Central memory CD4-positive, alpha-beta T cell (primary cell): ENCODE data around the gene DMBX1.

Source experiments
- DNase-seq: peaks from one replicate; pipeline ENCODE4 v3.0.0; 2022

The DMBX1 gene

DNA sequence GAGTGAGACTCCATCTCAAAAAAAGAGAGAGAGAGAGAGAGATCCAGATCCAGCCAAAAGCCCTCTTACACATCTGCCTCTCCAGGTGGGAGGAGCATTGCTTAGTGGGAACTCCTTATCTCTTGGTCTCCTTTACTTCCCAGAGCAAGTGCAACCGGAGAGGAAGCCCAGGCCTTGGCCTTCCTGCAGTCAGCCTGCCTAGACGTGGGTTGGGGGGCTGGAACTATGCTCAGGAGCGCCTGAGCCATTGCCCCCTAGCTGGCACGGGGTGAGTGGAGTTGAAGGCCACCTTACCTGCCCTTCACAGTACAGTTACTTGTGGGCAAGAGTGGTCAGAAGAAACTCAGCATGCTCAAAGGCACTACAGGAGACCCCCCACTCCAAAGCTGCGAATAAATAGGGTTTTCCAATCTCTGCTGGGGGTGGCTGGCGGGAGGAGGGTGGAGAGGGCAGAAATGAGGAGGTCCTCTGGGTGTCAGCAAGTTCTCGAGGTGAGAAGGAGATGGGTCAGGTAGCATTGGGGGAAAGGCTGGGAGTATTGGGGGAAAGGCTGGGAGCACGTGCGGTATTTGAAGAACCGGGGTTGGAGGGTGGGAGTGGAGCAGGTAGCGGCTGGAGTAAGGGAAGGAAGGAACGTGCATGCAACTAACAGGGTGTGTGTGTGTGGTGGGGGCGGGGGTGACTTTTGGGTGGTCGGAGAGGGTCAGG lies 4.7 kb upstream of the DMBX1 start:
- DNase-seq: no peak

DNA sequence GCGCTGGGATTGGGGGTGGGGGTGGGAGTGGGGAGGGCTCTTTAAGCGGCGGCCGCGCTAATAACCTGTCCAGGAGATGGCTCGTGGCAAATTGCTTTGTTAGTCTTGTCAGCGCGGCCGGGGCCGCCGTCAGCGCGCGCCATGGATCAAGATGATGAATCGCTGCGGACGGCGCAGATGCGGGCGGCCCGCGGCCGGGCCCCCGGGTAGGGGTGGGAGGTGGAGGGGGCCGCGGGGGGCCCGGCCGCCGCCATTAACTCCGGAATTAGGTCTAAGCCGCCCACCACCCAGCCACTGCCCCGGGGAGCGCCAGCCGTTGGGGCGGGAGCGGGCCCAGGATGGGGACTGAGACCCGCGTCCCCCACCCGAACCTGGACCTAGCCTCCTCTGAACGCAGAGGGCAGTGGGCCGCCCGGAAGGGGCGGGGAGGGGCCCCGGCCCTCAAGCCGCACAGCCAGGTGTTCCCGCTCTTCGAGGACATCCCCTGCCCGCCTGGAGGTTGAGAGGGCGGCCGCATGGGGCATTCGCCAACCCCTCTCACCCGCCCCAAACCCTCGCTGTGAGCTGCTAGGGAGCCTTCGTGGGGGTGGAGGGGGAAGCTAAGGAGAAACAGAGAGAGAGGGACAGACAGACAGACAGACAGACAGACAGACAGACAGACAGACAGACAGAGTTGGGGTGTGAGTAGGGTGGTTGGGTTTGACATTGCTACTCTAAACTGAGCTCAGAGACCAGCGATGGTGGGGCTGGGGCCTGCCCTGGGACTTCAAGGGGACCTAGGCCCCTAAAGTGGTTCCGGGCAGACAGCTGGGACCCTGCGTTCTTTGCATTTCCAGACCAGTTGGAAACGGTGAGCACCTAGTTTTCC lies 3.8 kb upstream of the DMBX1 start:
- DNase-seq: no peak

DNA sequence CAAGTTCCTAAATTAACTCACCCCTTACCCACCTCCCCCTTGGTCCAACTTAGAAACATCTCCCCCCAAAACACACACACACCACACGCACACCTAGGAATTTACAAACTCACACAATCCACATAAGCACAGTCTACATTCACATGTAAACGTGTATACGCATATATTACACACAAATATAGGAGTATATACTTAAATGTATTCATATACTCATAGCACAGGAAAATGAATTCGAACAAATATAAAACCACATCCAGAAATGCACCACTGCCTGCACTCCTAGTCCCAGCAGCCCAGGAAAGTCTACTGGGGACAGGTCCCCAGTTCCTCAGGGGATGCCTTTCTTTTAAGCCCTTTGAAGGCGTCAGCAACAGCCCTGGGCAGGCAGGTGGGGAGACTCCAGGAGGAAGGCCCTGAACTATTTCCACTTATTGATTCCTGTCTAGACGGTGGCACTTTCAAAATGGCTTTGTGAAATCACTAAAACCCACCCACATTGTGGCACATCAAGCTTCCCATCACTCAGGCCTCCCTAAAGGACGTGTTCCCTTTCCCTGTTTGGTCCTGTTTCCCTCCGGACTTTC lies 3.1 kb upstream of the DMBX1 start:
- DNase-seq: no peak

DNA sequence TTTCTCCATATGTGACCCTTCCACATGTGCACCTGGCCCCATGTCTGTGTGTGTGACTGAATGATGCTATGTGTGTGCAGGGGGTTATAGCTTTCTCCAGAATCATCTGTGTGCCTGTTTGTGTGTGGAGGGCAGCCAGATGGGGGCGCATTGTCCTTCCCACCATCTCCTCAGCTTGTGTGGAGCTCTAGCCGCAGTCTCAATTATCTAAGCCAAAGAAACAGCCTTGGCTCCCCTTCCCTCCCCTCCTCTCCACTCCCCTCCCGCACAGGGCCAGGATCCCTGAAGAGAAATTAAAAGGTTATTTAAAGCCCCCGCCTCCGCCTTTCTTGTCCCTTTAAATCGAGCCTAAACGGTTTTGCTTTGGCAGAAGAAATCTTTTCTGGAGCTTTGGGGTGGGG lies 1.8 kb upstream of the DMBX1 start:
- no peak for DNase-seq

DNA sequence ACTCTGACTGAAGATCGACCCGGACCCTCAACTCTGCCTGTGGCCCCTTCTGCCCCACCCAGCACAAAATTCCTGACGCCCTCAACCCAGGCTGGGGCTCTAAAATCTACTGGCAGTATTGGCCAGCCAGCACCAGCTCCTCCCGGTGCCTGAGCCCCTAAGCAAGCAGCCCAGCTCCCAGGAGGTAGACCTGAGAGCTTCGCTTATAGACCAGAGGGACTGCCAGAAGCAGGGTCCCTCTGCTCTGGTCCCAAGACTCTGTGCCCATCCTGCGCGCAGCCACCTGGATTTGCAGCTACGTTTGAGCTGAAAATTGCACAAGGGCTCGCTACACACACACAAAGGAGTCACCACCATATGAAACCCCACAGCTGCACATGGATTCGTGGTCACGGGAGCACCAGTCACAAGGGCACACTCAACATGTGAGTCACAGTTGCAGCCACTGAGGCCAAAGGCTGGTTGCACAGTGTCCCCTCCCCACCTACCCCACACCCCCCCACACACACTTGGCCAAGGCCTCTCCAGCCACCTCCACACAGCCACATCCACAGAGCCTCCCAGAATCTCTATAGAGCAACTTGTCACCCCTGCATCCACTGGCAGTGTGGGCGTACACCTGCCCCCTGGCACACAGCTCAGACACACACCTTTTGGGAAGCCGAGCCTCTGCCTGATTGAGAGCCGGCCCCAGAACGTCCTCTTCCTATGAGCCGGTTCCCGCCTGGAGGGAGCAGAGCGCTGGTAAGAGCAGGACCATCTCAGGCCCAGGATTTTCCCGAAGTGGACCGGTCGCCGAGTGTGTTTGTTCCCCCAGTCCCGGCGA lies 1.1 kb upstream of the DMBX1 start:
- DNase-seq: no peak

DNA sequence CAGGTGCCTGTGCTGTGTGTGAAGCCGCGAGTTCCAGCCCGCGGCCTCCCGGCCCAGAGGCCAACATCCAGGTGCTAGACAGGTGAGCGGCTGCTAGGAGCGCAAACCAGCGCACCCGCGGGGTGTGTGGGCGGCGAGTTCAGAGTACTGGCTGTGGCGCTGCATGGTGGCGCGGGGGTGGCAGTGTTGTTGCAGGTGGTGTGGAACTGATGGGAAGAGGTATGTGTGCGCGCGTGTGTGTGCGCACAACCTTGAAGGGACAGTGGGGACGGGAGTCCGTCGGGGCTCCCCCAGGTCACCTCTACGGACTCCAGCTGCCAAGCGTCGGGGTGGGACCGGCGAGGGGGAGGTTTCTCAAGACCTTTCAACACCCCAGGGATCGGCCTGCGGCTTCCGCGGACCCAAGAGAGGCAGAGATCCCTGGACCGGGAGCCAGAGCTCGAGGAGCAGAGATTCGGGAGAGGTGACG lies 433 bp upstream of the DMBX1 start:
- DNase-seq: no peak

DNA sequence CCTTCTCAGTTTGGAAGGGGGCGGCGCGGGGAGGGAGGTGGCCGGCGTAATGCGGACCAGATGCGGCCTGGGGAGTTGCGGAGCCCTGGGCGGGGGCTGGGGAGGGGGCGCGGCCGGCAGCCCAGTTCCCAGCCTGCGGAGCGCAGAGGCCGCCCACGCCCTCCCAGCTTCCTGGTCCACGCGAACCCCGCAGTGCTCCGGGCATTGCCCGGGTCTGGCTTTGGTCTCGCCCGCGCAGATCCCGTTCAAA lies 695 bp downstream of the DMBX1 start:
- no peak for DNase-seq

DNA sequence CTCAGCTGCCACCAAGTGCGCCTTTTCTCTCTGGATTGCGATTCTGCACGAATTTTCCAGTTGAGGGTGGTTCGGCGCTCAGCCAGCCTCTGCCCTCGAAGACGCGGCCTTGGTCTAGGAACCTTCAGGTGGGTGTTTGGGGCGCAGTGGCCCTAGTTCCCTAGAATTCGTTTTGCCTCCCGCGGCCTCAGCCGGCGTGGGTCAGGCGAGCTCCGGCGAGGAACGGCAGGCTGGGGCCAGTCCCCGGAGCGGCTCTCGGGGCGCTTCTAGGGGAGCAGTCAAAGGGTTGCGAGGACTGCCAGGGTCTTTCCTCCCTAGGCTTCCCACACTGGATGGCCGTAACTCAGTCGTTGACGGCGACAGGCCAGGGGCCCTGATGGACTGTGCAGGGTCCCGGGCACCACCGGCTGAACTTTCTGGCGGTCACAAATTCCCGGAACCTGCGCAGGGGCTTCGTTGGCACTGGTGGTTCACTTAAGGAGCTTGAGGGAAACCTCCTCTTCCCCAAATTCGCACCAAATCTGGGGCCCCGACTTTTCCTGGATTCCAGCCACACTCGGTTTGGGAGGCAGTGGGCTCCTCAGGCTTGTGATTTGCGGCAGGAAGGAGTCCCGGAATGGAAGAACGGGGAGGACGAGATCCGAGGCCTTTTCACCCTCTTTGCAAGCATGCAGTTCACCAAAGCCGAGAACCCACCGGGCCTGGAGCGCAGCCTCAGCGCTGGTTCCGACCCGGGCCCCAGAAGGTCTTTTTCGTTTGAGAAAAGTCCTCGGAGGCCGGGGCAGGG lies 1.2 kb downstream of the DMBX1 start:
- DNase-seq: no peak

DNA sequence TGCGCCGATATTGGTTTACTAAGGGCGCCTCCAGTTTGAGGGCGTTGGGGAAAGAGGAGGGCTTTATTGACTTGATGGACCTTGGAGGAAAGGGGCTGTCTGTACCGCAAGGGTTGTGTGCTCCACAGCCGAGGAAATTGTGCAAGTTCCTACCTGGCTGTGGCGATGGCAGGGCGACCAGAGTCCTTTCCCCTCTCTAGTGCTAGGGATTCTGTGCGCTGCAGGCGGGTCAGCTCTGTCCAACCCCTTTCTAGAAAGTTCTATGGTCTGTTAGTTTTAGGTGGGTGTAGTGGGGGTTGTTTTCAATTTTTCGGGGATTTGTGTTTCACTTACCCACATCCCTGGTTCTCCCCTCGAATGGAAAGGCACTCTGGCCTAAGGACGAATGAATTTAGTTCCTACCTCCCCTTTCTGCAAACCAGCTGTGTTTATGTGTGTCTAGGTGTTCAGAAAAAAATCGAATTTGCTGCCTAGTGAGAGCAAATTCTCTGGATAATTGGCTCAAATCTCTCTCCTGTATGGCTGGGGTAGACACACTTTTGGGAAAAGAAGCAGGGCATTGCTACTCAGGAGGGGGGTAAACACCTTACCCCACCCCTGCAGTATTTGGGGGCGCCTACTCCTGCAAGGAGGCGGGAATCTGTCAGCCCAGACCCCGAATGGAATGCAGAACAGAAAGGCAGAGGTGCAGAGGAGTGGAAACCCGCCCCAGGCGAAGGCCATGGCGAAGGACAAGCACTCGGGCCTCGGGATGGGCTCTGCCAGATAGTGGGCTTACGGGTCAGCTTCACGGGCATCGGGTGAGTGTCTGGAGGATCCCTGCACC lies 2.0 kb downstream of the DMBX1 start:
- no peak for DNase-seq

DNA sequence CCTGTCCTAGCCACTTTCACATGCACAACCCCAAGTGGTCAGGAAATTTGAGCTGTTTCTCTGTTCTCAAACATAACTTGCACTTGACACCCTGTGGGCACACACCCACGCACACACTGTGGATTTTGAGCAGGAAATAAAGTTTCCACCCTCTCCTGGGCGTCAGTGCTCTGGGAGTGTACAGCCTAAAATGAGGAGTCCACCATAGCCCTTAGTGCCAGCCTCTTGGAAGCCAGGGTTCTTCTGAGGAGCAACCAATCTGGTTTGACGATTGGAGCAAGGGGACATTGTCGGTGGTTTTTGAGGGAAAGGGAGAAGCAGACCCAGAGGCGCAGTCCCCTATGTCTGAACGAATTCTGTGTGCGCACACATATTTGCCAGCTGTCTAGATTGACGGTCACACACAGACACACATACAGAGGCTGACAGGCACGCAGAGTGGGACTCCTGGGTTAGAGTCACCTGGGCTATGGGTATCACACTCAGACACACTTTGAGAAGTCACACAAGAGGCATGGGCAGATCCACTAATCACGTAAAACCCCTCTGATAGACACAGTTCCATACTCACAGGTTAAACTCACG lies 2.7 kb downstream of the DMBX1 start:
- no peak for DNase-seq

DNA sequence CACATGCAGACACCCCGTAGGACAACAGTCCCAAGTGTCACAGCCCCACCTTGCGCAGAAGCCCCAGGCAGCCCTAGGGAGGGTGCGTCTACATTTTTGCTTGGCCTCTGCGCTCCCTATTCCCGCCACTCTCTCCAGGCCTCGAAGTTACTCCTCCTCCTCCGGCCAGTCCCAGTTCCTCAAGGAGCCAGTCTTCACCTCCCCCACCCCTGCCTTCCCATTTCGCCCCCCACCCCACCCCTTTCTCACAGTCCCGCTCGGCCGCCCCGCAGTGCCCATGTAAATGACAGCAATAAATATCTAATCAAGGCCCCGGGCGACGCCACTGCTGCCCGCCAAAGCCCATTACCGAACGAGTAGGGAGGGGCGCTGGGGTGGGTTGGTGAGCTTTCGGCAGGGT lies 3.2 kb downstream of the DMBX1 start:
- DNase-seq: no peak

DNA sequence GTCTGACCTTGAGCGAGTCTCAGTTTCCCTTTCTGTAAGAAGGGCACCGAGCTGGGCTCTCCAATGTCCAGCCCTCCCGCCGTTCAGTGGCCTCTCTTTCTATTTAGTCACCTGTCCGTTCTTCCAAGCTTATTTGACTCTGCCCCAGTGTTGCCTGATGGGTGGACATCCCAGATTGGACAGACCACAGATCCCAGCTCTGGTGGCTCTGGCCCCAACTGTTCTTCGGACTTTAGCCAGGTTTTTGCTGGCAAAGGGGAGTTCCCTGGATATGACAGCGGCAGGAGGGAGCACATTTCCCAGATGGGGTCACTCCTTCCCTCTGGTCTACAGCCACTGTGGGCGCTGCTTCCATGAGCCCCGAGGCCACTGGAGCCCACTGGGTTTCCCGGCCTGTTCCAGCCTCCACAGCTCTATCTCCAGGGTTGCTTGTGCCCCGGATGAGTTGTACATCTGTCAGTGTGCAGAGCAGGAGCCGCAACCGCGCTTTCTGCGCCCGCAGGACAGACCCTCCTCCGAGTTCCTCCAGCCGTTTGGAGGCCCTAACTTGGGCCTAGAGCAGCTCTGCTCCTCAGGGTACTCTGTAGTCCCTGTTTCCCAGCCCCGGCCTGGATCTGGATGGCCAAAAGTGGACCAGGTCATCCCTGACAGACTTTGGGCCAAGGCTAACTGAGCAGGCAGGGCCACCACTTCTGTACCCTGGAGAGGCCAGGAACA lies 3.8 kb downstream of the DMBX1 start:
- DNase-seq: no peak

DNA sequence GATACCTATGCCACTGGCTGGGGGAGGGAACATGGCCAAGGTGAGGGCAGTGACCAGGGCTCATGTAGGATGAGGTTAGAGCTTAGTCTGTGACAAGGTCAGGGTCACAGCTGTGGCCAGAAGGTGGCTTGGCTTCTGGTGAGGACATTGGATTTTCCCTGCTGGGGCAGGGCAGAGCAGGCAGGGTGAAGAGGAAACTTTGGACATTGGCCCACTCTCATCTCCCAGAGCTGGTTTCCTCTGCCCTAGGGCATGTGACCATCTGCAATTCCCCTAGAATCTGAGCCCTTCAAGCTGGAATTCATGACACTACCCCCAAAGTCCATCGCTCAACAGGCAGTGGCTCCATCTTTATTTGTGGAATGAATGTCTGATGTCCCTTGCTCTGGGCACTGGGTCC lies 5.3 kb downstream of the DMBX1 start:
- no peak for DNase-seq

DNA sequence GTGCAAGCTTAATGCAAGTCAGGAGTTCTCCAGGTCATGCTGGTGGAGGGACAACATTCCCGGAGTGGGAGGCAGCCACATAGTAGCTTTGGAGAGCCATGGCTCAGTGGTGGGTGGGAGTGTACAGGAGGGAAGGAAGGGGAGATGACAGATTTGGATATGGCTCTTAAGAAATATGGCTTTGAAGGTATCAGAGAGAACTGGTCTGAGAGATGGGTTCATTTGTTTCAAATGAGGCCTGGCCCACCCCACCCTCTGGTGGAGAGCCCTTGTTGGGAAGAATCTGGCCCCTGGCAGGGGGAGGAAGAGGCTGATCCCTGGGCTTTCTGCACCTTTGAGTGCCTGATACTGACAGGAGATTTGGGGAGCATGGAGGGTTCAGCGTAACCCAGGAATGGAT lies 6.1 kb downstream of the DMBX1 start:
- DNase-seq: no peak

DNA sequence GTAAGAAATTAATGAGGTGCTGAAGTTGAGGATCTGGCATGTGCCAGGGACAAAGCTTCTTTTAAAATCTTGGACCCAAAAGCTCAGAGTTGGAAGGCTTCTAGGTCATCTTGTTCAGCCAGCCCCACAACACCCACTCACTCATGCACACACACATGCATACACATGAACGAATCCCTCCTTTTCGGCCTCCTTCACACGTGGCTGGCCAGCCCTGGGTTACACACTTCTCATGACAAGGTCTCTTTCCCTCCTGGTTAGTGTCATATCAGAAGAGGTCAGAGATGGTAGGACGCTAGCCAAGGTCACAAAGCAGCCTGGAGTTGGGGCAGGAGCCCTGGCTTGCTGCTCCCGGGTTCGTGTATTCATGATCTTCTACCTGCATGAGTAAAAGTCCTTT lies 6.9 kb downstream of the DMBX1 start:
- no peak for DNase-seq

DNA sequence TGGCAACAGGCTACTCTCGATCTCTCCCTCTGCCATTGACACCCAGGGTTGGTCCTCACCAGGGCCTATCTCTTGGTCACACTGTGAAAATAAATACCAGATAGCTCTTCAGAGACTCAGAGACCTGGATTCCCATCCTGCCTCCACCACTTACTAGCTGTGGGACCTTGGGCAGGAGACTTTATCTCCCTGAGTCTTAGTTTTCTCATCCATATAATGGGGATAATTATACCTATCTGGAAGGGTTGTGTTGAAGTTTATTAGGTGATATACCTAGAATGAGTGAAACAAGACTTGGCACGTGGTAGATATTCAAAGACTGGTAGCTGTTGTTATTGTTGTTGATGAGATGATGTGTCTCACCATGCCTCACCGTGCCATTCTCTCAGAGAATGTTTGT lies 7.4 kb downstream of the DMBX1 start:
- no peak for DNase-seq

DNA sequence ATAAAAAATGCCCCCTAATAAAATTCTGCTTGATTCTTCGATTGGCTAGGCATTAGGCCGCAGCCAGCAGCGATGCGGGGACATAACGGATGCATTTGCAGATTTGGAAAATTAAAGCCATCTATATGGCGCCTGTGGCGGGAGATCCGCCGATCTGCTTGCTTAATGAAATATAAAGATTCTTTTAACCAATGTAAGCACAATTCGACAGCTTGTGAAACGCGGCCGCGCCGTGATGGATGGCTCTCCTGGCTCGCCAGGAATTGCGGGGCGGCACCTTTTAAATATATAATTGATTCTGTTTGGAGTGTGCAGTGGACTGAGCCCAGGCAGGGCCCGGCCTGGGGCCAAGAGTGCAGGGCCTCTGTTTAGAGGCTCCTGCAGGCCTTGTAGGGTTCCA lies 8.0 kb downstream of the DMBX1 start:
- no peak for DNase-seq

DNA sequence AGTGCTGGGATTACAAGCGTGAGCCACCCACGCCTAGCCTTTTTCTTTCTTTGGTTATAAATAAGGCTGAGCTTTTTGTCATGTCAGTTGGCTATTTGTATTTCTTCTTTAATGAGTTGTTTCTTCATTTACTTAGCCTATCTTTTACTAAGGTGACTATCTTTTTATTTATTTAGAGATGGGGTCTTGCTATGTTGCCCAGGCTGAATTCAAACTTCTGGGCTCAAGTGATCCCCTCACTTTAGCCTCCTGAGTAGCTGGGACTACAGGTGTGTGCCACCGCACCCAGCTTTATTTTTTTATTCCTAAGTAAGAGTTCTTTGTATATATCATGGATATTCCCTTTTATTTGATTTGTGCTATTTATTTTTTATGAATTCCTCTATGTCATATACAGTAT lies 11.9 kb downstream of the DMBX1 start:
- DNase-seq: no peak

DNA sequence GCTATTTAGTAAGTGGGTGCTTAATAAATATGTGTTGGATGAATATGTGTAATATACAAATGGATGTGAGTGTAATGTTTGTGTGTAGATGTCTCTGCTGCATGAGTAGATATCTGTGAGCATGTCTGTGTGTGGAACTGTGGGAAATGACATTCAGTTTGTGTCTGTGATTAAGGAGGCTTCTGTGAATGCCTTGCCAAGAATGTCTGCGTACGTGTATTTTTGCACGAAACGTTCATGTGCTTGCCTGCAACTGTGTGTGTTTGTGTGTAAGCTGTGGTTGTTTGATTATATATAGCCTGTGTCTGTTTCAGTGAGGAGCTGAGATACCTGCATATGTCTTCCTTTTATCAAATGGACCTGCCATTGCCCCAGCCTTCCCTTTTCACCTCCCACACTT lies 13.8 kb downstream of the DMBX1 start:
- no peak for DNase-seq

DNA sequence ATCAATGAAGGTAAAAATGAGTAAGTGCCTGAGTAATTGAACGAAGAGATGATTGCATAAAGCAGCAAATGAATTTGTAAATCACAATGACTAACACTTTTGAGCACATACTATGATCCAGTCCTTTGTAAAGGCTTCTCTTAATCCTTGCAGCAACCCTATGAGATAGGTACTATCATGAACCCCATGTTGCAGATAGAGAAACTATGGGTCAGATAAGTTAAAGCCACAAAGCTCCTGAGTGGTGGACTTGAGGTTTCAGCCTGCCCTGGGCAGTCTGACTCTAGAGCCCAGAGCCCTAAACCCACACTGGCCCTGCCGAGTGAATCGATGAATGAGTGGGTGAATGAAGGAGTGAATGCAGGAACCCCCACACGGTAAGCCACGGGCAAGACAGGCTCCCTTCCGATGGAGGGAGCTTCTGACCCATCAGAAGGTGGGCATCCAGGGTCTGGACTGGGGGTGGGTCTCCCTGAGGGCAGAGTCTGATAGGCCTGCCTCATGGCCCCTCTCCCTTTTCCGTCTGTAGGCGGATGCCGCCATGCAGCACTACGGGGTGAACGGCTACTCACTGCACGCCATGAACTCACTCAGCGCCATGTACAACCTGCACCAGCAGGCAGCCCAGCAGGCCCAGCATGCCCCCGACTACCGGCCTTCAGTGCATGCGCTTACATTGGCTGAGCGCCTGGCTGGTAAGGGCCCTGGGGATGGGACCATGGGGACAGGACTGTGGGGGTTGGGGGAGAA lies 17.0 kb downstream of the DMBX1 start:
- no peak for DNase-seq
